HG03558 (cell line): ENCODE results near the gene LRRN4CL.

ENCODE experiments used
- ATAC-seq: cut with Tn5 transposase; IDR thresholded peaks from one replicate; pipeline ENCODE4 v1.9.1; 2021; ENCODE audit warnings: moderate number of reproducible peaks; ENCODE audit not compliant: unreplicated experiment; ENCODE audit errors: extremely low read depth

The LRRN4CL gene

DNA sequence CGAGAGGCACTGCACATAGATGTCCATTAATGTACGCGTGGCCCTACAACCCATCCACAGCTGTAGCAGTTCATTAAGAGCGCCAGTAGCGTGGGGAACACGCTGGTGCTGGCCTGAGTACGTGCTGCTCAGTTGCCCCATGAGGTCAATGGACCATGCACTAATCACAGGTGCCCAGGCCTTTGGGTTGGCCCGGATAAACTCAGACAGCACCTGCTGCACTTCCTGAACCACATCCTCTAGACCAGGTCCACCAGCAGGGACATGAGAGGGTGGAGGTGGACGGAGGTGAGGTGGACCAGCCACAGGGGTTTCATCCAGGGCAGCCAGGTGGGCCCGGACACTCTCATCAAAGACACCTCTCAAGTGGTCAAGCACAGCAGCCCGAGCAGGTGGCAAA, 39.8 kb downstream of the LRRN4CL start:
- ATAC-seq, result no peak

DNA sequence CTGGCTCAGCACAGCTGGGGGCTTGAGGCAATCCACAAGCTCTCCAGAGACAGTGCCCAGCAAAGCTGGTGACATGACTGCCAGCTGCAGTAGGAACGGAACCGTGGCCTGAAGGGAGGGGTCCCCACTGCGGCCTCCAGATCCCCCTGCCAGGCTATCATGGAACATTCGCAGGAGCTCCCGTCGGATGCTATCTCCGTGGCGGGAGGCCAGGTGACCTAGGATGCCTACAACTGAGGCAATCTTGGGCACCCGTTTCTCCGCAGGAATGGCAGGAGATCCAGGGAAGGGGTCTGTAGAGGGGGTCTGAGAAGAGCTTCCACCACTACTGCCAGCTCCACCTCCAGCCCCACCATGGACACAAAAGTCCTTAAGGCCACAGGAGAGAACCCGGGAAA, 40.4 kb downstream of the LRRN4CL start:
- no peak for ATAC-seq

DNA sequence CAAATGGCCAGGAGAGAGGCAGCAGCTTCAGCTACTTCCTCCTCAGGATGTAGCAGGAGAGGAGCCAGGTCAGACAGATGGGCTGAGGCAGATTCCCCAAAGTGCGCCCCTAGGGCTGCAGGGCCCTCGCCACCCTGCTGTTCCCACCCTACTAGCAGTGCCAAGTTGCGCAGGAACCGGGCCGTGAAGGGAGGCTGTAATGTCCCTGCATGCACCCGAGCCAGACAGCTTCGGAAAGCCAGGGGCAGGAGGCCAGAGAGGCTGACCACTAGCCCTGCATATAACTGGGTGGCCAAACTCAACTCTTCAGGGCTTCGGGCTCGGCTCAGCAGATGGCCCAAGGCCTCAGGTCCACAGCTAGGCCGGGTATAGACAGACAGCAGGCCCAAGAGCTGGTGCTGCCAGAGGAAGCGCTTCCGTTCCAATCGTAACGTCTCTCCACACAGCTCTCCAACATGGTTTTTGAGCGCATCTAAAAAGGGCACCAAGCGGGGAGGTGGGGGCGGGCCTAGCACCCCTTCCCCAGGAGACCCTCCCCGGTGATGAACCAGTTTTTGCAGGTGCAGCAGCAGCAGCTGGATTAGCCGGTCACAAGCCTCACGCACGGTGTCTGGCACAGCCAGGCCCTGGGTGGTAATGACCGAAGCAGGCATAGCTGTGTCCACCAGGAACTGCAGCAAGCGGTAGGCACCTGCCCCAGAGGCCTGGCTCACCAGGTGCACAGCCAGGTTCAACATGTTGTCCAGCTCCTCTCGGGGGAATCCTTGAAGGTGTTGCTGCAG, 41.0 kb downstream of the LRRN4CL start:
- no peak for ATAC-seq

DNA sequence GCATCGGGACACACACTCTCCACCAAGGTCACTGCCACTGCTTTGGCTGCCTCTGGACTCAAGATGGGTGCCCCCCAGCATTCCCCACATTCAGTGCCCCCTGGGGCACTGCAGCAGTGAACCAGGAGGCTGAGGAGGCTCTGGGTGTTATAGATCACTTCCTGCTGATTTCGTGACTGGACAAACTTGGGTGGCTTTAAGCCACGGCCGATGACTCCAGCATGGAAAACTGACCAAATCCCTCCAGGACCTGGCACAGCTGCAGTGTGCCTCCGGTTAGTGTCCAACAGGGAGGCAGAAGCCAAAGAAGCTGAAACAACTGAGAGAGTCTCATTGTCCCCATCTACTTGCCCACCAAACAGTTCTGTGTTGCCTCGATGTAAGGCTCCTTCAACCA, 41.7 kb downstream of the LRRN4CL start:
- ATAC-seq, result no peak

DNA sequence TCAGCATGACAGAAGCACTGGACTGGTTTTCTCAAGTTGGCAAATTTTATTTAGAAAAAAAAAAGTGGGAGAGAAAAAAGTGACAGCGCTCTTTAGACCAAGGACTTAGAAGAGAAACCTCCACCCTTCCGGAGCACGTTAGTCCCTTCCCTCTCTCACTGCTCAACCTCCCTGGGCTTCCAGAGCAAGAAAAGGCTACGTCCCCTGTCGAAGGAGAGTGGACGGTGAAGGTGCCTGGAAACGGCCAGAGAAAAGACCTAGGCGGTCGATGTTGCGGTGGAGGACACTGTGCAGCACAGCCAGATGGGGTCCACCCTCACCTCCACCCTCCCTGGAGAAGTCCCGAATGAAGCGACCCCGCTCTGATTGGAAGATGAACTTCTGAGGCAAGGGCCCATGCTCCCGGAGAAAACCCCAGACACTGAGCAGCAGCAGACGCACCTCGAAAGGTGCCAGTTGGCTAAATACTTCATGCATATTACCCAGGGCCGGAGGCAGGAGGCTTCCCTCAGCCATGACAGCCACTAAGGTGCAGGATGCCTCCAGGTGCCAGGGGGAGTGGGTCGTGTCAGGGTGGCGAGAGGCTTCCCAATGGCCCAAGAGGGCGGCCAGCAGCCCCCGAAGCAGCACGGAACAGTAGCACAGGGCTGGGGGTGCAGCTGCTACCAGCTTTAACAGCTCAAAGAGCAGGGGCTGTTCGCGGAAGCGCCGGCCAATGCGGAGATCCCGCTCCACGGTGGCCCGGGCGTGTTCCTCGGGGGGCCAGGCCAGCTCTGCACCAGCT, 42.3 kb downstream of the LRRN4CL start:
- no peak for ATAC-seq

DNA sequence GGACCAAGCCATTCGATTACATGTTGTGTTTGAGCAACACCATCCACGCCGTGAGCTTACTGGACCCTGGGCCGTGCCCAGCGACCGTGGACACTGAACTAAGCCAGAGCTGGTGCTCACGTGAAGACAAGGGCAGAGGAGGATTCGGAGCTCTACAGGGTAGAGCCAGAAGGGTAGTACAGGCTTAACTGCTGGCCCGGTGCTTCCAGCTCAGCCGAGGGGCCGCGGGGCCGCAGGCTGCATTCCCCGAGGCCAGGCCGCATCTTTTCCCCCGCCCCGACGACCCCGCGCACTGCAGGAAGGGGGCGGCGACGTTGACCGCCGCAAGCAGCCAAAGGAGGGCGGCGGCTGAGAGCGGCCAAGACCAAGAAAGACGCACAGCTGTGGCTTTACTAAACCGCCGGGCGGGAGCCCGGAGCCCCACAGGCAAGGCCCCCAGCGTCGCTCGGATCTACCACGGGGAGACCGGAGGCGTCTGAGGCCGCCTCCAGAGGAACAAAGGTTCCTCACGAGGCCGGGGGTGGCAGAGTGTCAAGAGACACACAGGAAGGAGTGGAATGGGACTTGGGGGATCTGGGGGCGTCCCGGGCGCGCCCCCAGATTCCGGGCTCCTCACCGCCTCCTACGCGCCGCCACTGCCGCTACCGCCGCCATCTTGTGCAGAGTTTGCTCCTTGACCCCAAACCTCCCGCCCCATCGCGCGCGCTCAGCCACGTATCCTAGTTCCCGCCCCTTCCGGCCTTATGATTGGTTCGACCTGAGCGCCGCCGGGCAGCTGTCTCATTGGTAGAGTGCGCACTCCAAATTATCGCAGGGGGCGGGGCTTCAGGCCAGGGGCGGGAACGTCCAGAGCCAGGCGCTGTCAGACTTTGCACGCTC, 43.1 kb downstream of the LRRN4CL start, which contains the start of gene GANAB:
Gene GANAB, minus strand, starts transcription at position 668 of the 879 bp plus-strand sequence. Its CDS starts 14 bp downstream, at position 654.
- peak; percentile 84 for ATAC-seq

DNA sequence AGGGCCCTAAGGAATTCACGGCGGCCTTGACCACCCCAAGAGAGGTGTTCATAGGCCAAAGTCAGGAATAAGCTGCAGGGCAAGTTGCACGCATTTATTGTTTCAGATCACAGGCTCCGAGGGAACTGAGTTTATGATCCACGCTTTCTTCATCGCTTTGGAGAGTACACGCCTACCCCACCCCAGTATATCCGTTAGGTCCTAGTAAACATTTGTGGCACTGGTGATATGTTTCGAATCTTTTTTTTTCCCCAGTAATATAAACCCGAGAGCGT, 43.7 kb downstream of the LRRN4CL start:
- no peak for ATAC-seq

DNA sequence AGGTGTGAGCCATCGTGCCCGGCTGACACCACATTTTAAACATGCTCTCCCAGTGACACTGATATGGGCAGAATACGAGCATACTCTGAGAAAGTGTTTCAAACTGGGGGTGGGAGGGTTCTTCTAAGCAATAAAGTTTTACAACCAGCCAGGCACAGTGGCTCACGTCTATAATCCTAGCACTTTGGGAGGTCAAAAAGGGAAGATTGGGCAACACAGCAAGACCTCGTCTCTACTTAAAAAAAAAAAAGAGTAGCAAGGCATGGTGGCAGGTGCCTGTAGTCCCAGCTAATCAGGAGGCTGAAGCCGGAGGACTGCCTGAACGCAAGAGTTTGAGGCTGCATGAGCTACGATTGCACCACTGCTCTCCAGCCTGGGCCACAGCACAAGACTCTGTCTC, 45.1 kb downstream of the LRRN4CL start:
- ATAC-seq, result no peak
